A549 (cell line): ENCODE data around the gene OMP. TPM values are rescaled to one million over a fixed set of nuclear protein-coding genes. Genes with fewer than 3 reads are reported as not detected.

Source experiments
- ATAC-seq, 2 experiments: fragments of 200-7000 bp in 1 of 2; fragments of >200 bp in 1 of 2; cut with Nextera tagmentation in 1 of 2; cut with Tn5 transposase in 1 of 2; 3 replicates each; pipeline versions ENCODE4 v1.8.0 to v1.9.1; 2018 to 2020; ENCODE audit warnings: mild to moderate bottlenecking in 1 of 2, moderate library complexity in 1 of 2
- CTCF ChIA-PET: fragments of 300-600 bp; sonication (Branson Sonifier 250); formaldehyde crosslinking; extraction: SDS; loops from one replicate; lab custom pipeline; 2021; ENCODE audit warnings: antibody characterized with exemption, inconsistent platforms; lab: Yijun Ruan, JAX
- POLR2A ChIA-PET: fragments of 350-600 bp; formaldehyde crosslinking; extraction: SDS; loops from one replicate; lab custom pipeline; 2021; ENCODE audit warnings: antibody characterized with exemption, inconsistent platforms; lab: Yijun Ruan, JAX
- DNase-seq, 2 experiments: peaks; one replicate each; pipeline versions ENCODE4 v3.0.0 to v3.0.0-alpha.2; 2011 to 2016; ENCODE audit warnings: low read depth in 1 of 2, low spot score in 1 of 2
- FAIRE-seq: peaks from 2 replicates; lab custom pipeline; 2011; peaks lifted over from hg19 to GRCh38; lab: Jason Lieb, UNC
- H3K27ac ChIP-seq, 2 experiments: fragments of >200 bp; sonication (Bioruptor Twin); formaldehyde crosslinking; 3 replicates each; pipeline ENCODE4 v1.5.1; 2016 to 2017
- H3K4me1 ChIP-seq: fragments of >200 bp; sonication (Bioruptor Twin); formaldehyde crosslinking; 3 replicates; pipeline ENCODE4 v1.6.1; 2016
- H3K4me2 ChIP-seq: fragments of >200 bp; sonication (Bioruptor Twin); formaldehyde crosslinking; 3 replicates; pipeline ENCODE4 v1.6.1; 2016
- H3K4me3 ChIP-seq: fragments of >200 bp; sonication (Bioruptor Twin); formaldehyde crosslinking; 3 replicates; pipeline ENCODE4 v1.5.1; 2016
- H3K9me3 ChIP-seq: fragments of >200 bp; sonication (Bioruptor Twin); formaldehyde crosslinking; 3 replicates; pipeline ENCODE4 v1.6.1; 2016
- CBX2 ChIP-seq: fragments of 200-600 bp; sonication (generic); IDR thresholded peaks from 2 replicates; pipeline ENCODE4 v1.6.1; 2016; ENCODE audit warnings: low read depth, mild to moderate bottlenecking, borderline replicate concordance
- CBX8 ChIP-seq: fragments of 200-600 bp; sonication (generic); IDR thresholded peaks from 2 replicates; pipeline ENCODE4 v1.6.1; 2016
- CEBPB ChIP-seq, 2 experiments: fragments of >200 bp in 1 of 2; sonication (Bioruptor Twin) in 1 of 2; formaldehyde crosslinking in 1 of 2; IDR thresholded peaks; 2 replicates each; pipeline ENCODE4 v1.6.1; 2012 to 2016
- CHD2 ChIP-seq: fragments of 150-350 bp; IDR thresholded peaks from 2 replicates; pipeline ENCODE4 v1.6.1; 2014; ENCODE audit warnings: low read length; ENCODE audit not compliant: partially characterized antibody
- CHD4 ChIP-seq: fragments of 200-600 bp; sonication (generic); IDR thresholded peaks from 2 replicates; pipeline ENCODE4 v1.6.1; 2016; ENCODE audit warnings: antibody characterized with exemption, mild to moderate bottlenecking, borderline replicate concordance
- ESRRA ChIP-seq: fragments of 150-350 bp; IDR thresholded peaks from 2 replicates; pipeline ENCODE4 v1.6.1; 2014; ENCODE audit warnings: mild to moderate bottlenecking, low read length, borderline replicate concordance
- FOXS1 ChIP-seq: fragments of 250-450 bp; sonication (Bioruptor Pico); IDR thresholded peaks from 2 replicates; pipeline ENCODE4 v1.5.0; 2020; ENCODE audit warnings: mild to moderate bottlenecking, moderate library complexity
- HOXA7 ChIP-seq: fragments of 250-450 bp; sonication (Bioruptor Pico); IDR thresholded peaks from 2 replicates; pipeline ENCODE4 v1.5.0; 2020; ENCODE audit warnings: mild to moderate bottlenecking, moderate library complexity
- HOXB5 ChIP-seq: fragments of 250-450 bp; sonication (Bioruptor Pico); IDR thresholded peaks from 2 replicates; pipeline ENCODE4 v1.5.0; 2020; ENCODE audit warnings: mild to moderate bottlenecking, moderate library complexity
- MAZ ChIP-seq: fragments of 150-350 bp; IDR thresholded peaks from 2 replicates; pipeline ENCODE4 v1.6.1; 2014; ENCODE audit warnings: antibody characterized with exemption, low read depth, low read length, borderline replicate concordance
- NR3C1 ChIP-seq: fragments of >200 bp; sonication (Bioruptor Twin); formaldehyde crosslinking; IDR thresholded peaks from 3 replicates; pipeline ENCODE4 v1.6.1; 2017
- POLR2AphosphoS2 ChIP-seq: conservative IDR thresholded peaks from 2 replicates; pipeline ENCODE4 v1.6.1; 2012; ENCODE audit warnings: low read length, improper control_type of control experiment, inconsistent platforms
- SMC3 ChIP-seq: fragments of >200 bp; sonication (Bioruptor Twin); formaldehyde crosslinking; IDR thresholded peaks from 3 replicates; pipeline ENCODE4 v1.6.1; 2018; ENCODE audit warnings: inconsistent platforms
- USF2 ChIP-seq: fragments of 450-650 bp; IDR thresholded peaks from 2 replicates; pipeline ENCODE4 v1.6.1; 2014; ENCODE audit warnings: antibody characterized with exemption
- ZNF302 ChIP-seq: fragments of 250-450 bp; sonication (Bioruptor Pico); IDR thresholded peaks from 2 replicates; pipeline ENCODE4 v1.9.0; 2021; ENCODE audit warnings: inconsistent platforms, mild to moderate bottlenecking, moderate library complexity
- WGBS: methylation state at CpG from one replicate; pipeline ENCODE4 v1.1.6; 2017; ENCODE audit errors: missing lambda C conversion rate; 5-methylcytosine and 5-hydroxymethylcytosine counted together
- polyA plus RNA-seq, 4 experiments: library from polyadenylated mRNA; depleted of rRNA in 3 of 4; stranded (reverse); fragments of >200 nt; fragmentation: RNase III in 1 of 4; extraction: RNeasy Plus Mini Kit Qiagen cat#74134 plus additional on column Dnase treatment in 1 of 4; gene quantifications; 2 replicates in 3 of 4; 3 replicates in 1 of 4; pipeline ENCODE4 v1.2.3, GENCODE V29; 2011 to 2017
- TF ChIP-seq, protein P1 (sequence below): fragments of 200-600 bp; sonication (generic); IDR thresholded peaks from 2 replicates; pipeline ENCODE4 v1.6.1; 2016; ENCODE audit warnings: antibody characterized with exemption, mild to moderate bottlenecking, moderate library complexity
- TF ChIP-seq, protein P2 (sequence below): IDR thresholded peaks from 2 replicates; pipeline ENCODE4 v1.6.1; 2012
- TF ChIP-seq, protein P3 (sequence below): fragments of >200 bp; sonication (Bioruptor Twin); formaldehyde crosslinking; IDR thresholded peaks from 3 replicates; pipeline ENCODE4 v1.5.1; 2016

OMP gene
- polyA plus RNA-seq, 2 of the 4 experiments (the other 2 are of a cell fraction) = not detected

GRCh38 chr11:77109236-77110019 lies 6.8 kb downstream of the OMP start:
- WGBS = 84% methylated on average over 11 of the region's 11 CpGs
- no peak for ATAC-seq
- no peaks in the 10 kb centered on the region for H3K9me3 ChIP-seq
- CTCF ChIA-PET = interaction anchor here (0.7 to 23.6 kb wide), 5 partner anchors 18 to 361 kb away, joined by 3 to 290 read pairs (median 41); partner anchors contain the start of gene MYO7A
- H3K4me1 ChIP-seq = peaks cover 62% of the 10 kb centered on the region
- H3K27ac ChIP-seq = peak overlapping the region; percentile 16 to 83; a peak in 4 of 6 replicates
- H3K4me2 ChIP-seq = peak overlapping the region; percentile 22
- no peak overlapping the region for H3K4me3 ChIP-seq
- TF ChIP-seq MAZ (no peak), ESRRA (no peak), FOXS1 (no peak), POLR2AphosphoS2 (no peak), HOXA7 (no peak), ZNF302 (no peak), CHD2 (no peak), USF2 (no peak), CEBPB (IDR thresholded peaks at IDR 0.05) (no peak)
- TF ChIP-seq, protein P1, sequence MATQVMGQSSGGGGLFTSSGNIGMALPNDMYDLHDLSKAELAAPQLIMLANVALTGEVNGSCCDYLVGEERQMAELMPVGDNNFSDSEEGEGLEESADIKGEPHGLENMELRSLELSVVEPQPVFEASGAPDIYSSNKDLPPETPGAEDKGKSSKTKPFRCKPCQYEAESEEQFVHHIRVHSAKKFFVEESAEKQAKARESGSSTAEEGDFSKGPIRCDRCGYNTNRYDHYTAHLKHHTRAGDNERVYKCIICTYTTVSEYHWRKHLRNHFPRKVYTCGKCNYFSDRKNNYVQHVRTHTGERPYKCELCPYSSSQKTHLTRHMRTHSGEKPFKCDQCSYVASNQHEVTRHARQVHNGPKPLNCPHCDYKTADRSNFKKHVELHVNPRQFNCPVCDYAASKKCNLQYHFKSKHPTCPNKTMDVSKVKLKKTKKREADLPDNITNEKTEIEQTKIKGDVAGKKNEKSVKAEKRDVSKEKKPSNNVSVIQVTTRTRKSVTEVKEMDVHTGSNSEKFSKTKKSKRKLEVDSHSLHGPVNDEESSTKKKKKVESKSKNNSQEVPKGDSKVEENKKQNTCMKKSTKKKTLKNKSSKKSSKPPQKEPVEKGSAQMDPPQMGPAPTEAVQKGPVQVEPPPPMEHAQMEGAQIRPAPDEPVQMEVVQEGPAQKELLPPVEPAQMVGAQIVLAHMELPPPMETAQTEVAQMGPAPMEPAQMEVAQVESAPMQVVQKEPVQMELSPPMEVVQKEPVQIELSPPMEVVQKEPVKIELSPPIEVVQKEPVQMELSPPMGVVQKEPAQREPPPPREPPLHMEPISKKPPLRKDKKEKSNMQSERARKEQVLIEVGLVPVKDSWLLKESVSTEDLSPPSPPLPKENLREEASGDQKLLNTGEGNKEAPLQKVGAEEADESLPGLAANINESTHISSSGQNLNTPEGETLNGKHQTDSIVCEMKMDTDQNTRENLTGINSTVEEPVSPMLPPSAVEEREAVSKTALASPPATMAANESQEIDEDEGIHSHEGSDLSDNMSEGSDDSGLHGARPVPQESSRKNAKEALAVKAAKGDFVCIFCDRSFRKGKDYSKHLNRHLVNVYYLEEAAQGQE = no peak
- TF ChIP-seq, protein P2, sequence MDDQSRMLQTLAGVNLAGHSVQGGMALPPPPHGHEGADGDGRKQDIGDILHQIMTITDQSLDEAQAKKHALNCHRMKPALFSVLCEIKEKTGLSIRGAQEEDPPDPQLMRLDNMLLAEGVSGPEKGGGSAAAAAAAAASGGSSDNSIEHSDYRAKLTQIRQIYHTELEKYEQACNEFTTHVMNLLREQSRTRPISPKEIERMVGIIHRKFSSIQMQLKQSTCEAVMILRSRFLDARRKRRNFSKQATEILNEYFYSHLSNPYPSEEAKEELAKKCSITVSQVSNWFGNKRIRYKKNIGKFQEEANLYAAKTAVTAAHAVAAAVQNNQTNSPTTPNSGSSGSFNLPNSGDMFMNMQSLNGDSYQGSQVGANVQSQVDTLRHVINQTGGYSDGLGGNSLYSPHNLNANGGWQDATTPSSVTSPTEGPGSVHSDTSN = no peak
- TF ChIP-seq, all 56 proteins: peak for 0
- POLR2A ChIA-PET = no interaction called here
- FAIRE-seq (no peak), DNase-seq (no peak)

DNA sequence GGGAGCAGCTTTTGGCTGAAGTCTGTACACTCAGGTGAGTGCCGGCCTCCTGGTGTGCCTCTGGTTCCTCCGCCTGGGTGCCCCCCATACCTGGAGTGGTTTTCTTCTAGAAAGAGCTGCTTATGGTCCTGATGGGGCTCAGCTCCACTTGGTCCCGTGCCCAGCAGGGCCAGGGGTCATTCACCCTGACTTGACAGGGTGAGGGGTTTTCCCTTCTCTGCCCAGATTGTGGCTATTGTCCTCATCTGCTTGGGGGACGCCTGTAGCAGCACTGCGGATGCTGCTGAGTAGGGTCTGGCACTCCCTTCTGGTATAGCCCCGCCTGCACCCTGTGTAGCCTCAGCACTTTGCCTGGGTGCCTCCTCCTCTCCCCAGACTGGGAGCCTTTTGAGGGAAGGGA lies 8.2 kb downstream of the OMP start:
- 80% methylated on average over 6 of the region's 6 CpGs for WGBS
- Histone ChIP-seq H3K4me1 (peaks cover 58% of the 10 kb centered on the region), H3K4me3 (no peak overlapping the region), H3K27ac (peak overlapping the region in 1 of 2 experiments; percentile 71; a peak in 1 of 6 replicates), H3K4me2 (no peak overlapping the region), H3K9me3 (no peaks in the 10 kb centered on the region)
- ChIA-PET CTCF (interaction anchor here (0.6 to 23.6 kb wide), 7 partner anchors 7 to 85 kb away, joined by 3 to 290 read pairs (median 41); partner anchors contain the start of genes MYO7A and OMP), POLR2A (no interaction called here)
- DNase-seq (no peak), ATAC-seq (no peak), FAIRE-seq (no peak)
- TF ChIP-seq, protein P1 = no peak
- TF ChIP-seq USF2 = no peak
- TF ChIP-seq, protein P3, sequence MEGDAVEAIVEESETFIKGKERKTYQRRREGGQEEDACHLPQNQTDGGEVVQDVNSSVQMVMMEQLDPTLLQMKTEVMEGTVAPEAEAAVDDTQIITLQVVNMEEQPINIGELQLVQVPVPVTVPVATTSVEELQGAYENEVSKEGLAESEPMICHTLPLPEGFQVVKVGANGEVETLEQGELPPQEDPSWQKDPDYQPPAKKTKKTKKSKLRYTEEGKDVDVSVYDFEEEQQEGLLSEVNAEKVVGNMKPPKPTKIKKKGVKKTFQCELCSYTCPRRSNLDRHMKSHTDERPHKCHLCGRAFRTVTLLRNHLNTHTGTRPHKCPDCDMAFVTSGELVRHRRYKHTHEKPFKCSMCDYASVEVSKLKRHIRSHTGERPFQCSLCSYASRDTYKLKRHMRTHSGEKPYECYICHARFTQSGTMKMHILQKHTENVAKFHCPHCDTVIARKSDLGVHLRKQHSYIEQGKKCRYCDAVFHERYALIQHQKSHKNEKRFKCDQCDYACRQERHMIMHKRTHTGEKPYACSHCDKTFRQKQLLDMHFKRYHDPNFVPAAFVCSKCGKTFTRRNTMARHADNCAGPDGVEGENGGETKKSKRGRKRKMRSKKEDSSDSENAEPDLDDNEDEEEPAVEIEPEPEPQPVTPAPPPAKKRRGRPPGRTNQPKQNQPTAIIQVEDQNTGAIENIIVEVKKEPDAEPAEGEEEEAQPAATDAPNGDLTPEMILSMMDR = no peak
- TF ChIP-seq HOXB5 (CRISPR knock-in tag) = no peak
- no peak for TF ChIP-seq CHD2
- no peak for TF ChIP-seq SMC3
- no peak for TF ChIP-seq HOXA7
- TF ChIP-seq CHD4 = no peak
- TF ChIP-seq, protein P2 = no peak
- TF ChIP-seq MAZ = no peak
- no peak for TF ChIP-seq CBX8
- TF ChIP-seq NR3C1 = no peak
- no peak for TF ChIP-seq CBX2
